HUES48 (cell line): ENCODE data around the gene CHST5.

Experiments used
- H3K27ac ChIP-seq: one replicate; pipeline ENCODE4 v1.7.0; 2013; ENCODE audit warnings: low read depth, low read length, inconsistent platforms
- H3K27me3 ChIP-seq: 2 replicates; pipeline ENCODE4 v1.6.1; 2013; ENCODE audit warnings: mild to moderate bottlenecking, low read length; ENCODE audit not compliant: control insufficient read depth, insufficient read depth
- H3K36me3 ChIP-seq: 2 replicates; pipeline ENCODE4 v1.6.1; 2013; ENCODE audit warnings: low read length; ENCODE audit not compliant: control insufficient read depth, insufficient read depth
- H3K4me1 ChIP-seq: 2 replicates; pipeline ENCODE4 v1.6.1; 2013; ENCODE audit warnings: mild to moderate bottlenecking, low read length; ENCODE audit not compliant: control insufficient read depth, insufficient read depth
- H3K4me3 ChIP-seq: 2 replicates; pipeline ENCODE4 v1.5.1; 2013; ENCODE audit warnings: mild to moderate bottlenecking, low read depth, low read length
- H3K9ac ChIP-seq: 2 replicates; pipeline ENCODE4 v1.6.1; 2013; ENCODE audit warnings: mild to moderate bottlenecking, low read depth, low read length, moderate library complexity
- H3K9me3 ChIP-seq: 2 replicates; pipeline ENCODE4 v1.6.1; 2013; ENCODE audit warnings: low read length; ENCODE audit not compliant: control insufficient read depth, insufficient read depth

The CHST5 gene

GRCh38 chr16:75566758-75567255, 30.9 kb upstream of the CHST5 start:
- H3K4me3 ChIP-seq = peak overlapping the region; percentile 76
- H3K27ac ChIP-seq = peak overlapping the region; percentile 68
- no peaks in the 10 kb centered on the region for H3K27me3 ChIP-seq
- H3K36me3 ChIP-seq = peaks cover 40% of the 10 kb centered on the region
- no peaks in the 10 kb centered on the region for H3K9me3 ChIP-seq
- H3K4me1 ChIP-seq = peaks cover 18% of the 10 kb centered on the region
- peak overlapping the region; percentile 55; the same call in 1 of the 2 replicates for H3K9ac ChIP-seq

GRCh38 chr16:75566040-75566757, 30.3 kb upstream of the CHST5 start, which contains the start of gene GABARAPL2:
TSS of gene GABARAPL2 (plus strand) at chr16:75566379. CDS start at chr16:75566487, 108 bp downstream.
- Histone ChIP-seq H3K36me3 (peaks cover 36% of the 10 kb centered on the region), H3K9me3 (no peaks in the 10 kb centered on the region), H3K27me3 (no peaks in the 10 kb centered on the region), H3K4me3 (peak within 1 kb of the TSS; percentile 76), H3K4me1 (peaks cover 18% of the 10 kb centered on the region), H3K27ac (peak within 1 kb of the TSS; percentile 68), H3K9ac (peak within 1 kb of the TSS; percentile 55; the same call in 1 of the 2 replicates)

GRCh38 chr16:75565640-75566039, 29.7 kb upstream of the CHST5 start:
- Histone ChIP-seq H3K27me3 (no peaks in the 10 kb centered on the region), H3K4me3 (peak overlapping the region; percentile 76), H3K9ac (no peak overlapping the region), H3K36me3 (peaks cover 31% of the 10 kb centered on the region), H3K27ac (no peak overlapping the region), H3K4me1 (peaks cover 18% of the 10 kb centered on the region), H3K9me3 (no peaks in the 10 kb centered on the region)

- Histone ChIP-seq H3K9me3 (no peaks in the 10 kb centered on the region), H3K27ac (peak overlapping the region; percentile 36), H3K4me1 (peaks cover 20% of the 10 kb centered on the region), H3K4me3 (no peak overlapping the region), H3K9ac (no peak overlapping the region), H3K36me3 (no peaks in the 10 kb centered on the region), H3K27me3 (no peaks in the 10 kb centered on the region)
Measured at GRCh38 chr16:75559564-75560372, 23.9 kb upstream of the CHST5 start.

- H3K4me1 ChIP-seq = peaks cover 18% of the 10 kb centered on the region
- H3K4me3 ChIP-seq = no peak overlapping the region
- no peaks in the 10 kb centered on the region for H3K36me3 ChIP-seq
- no peaks in the 10 kb centered on the region for H3K27me3 ChIP-seq
- H3K27ac ChIP-seq = no peak overlapping the region
- H3K9ac ChIP-seq = no peak overlapping the region
- H3K9me3 ChIP-seq = no peaks in the 10 kb centered on the region
Measured at GRCh38 chr16:75558846-75559401, 23.0 kb upstream of the CHST5 start.

GRCh38 chr16:75556431-75556950, 20.6 kb upstream of the CHST5 start:
- Histone ChIP-seq H3K27ac (no peak overlapping the region), H3K9me3 (no peaks in the 10 kb centered on the region), H3K9ac (peak overlapping the region; percentile 56; the same call in 1 of the 2 replicates), H3K36me3 (no peaks in the 10 kb centered on the region), H3K4me1 (peaks cover 15% of the 10 kb centered on the region), H3K27me3 (no peaks in the 10 kb centered on the region), H3K4me3 (peak overlapping the region; percentile 84)

GRCh38 chr16:75555707-75556430, 20.0 kb upstream of the CHST5 start, which contains the start of gene TMEM231:
TSS of gene TMEM231 (minus strand) at chr16:75556252. CDS start at chr16:75556209, 43 bp downstream.
- Histone ChIP-seq H3K4me3 (peak within 1 kb of the TSS; percentile 84), H3K27me3 (no peaks in the 10 kb centered on the region), H3K36me3 (no peaks in the 10 kb centered on the region), H3K9ac (peak within 1 kb of the TSS; percentile 64), H3K27ac (peak within 1 kb of the TSS; percentile 71), H3K4me1 (peaks cover 15% of the 10 kb centered on the region), H3K9me3 (no peaks in the 10 kb centered on the region)

- Histone ChIP-seq H3K36me3 (no peaks in the 10 kb centered on the region), H3K27me3 (no peaks in the 10 kb centered on the region), H3K9me3 (no peaks in the 10 kb centered on the region), H3K4me3 (peak overlapping the region; percentile 84), H3K9ac (peak overlapping the region; percentile 64), H3K4me1 (peaks cover 15% of the 10 kb centered on the region), H3K27ac (peak overlapping the region; percentile 71)
Measured at GRCh38 chr16:75555213-75555706, 19.4 kb upstream of the CHST5 start.

GRCh38 chr16:75552951-75553350, 17.0 kb upstream of the CHST5 start:
- H3K27me3 ChIP-seq = no peaks in the 10 kb centered on the region
- no peak overlapping the region for H3K9ac ChIP-seq
- H3K4me3 ChIP-seq = no peak overlapping the region
- H3K9me3 ChIP-seq = no peaks in the 10 kb centered on the region
- no peaks in the 10 kb centered on the region for H3K36me3 ChIP-seq
- H3K27ac ChIP-seq = no peak overlapping the region
- peaks cover 10% of the 10 kb centered on the region for H3K4me1 ChIP-seq

GRCh38 chr16:75550211-75550662, 14.3 kb upstream of the CHST5 start:
- peak overlapping the region; percentile 47 for H3K27ac ChIP-seq
- H3K4me1 ChIP-seq = peaks cover 7% of the 10 kb centered on the region
- H3K27me3 ChIP-seq = no peaks in the 10 kb centered on the region
- no peak overlapping the region for H3K9ac ChIP-seq
- no peaks in the 10 kb centered on the region for H3K36me3 ChIP-seq
- no peaks in the 10 kb centered on the region for H3K9me3 ChIP-seq
- no peak overlapping the region for H3K4me3 ChIP-seq
